Transverse colon (tissue), 4 donors: ENCODE measurements around the gene MOB3B. TPM values are rescaled to one million over a fixed set of nuclear protein-coding genes. Genes with fewer than 3 reads are reported as not detected.
"Not testable (repeated sequence)": the region's sequence is repeated elsewhere in the genome, so short reads cannot be mapped to it uniquely, and the experiment has no call there.

Experiments used
- DNase-seq: peaks from one replicate; pipeline ENCODE4 v3.0.0-alpha.2; 2019
- H3K27ac ChIP-seq, 4 donors: fragments of 200-600 bp; sonication (generic); 2 replicates each; pipeline ENCODE4 v1.5.1; 2016 to 2018; ENCODE audit warnings: inconsistent platforms in 4 of 4
- H3K27me3 ChIP-seq: fragments of 200-600 bp; sonication (generic); 2 replicates; pipeline ENCODE4 v1.5.1; 2017; ENCODE audit warnings: inconsistent platforms
- H3K36me3 ChIP-seq, 4 donors: fragments of 200-600 bp; sonication (generic); 2 replicates each; pipeline ENCODE4 v1.5.1; 2017 to 2019; ENCODE audit warnings: inconsistent platforms in 4 of 4
- H3K4me1 ChIP-seq, 4 donors: fragments of 200-600 bp; sonication (generic); 2 replicates each; pipeline ENCODE4 v1.5.1; 2017 to 2020; ENCODE audit warnings: inconsistent platforms in 4 of 4
- H3K4me3 ChIP-seq, 4 donors: fragments of 200-600 bp; sonication (generic); 1 replicate in 1 of 4; 2 replicates in 3 of 4; pipeline versions ENCODE4 v1.5.1 to v1.6.1; 2017 to 2019; ENCODE audit warnings: inconsistent platforms in 4 of 4
- H3K9me3 ChIP-seq, 2 donors: fragments of 200-600 bp; sonication (generic); 2 replicates each; pipeline ENCODE4 v1.5.1; 2017 to 2019; ENCODE audit warnings: inconsistent platforms in 2 of 2
- EP300 ChIP-seq: sonication (generic); formaldehyde crosslinking; IDR thresholded peaks from one replicate; pipeline ENCODE4 v1.6.1; 2017; ENCODE audit warnings: antibody characterized with exemption, low read depth
- POLR2A ChIP-seq: fragments of 450-650 bp; IDR thresholded peaks from one replicate; pipeline ENCODE4 v1.6.1; 2016; ENCODE audit warnings: antibody characterized with exemption, mild to moderate bottlenecking, moderate library complexity
- POLR2AphosphoS5 ChIP-seq, 3 donors: sonication (generic); formaldehyde crosslinking; IDR thresholded peaks; one replicate each; pipeline ENCODE4 v1.6.1; 2016; ENCODE audit warnings: antibody characterized with exemption in 3 of 3
- WGBS, 2 donors: methylation state at CpG; one replicate each; pipeline ENCODE4 v1.1.5; 2018; ENCODE audit warnings: low coverage in 1 of 2; 5-methylcytosine and 5-hydroxymethylcytosine counted together
- in situ Hi-C, 4 donors: fragments of 200-750 bp; cut with MboI; loops; one replicate each; pipeline versions ENCODE4 v1.15.0 to v1.15.1; 2017; ENCODE audit warnings: low sequenced_read_pairs in 3 of 4, low pct_ligation_motif_present in 1 of 4, low pct_unique_long_range_greater_than_20kb in 1 of 4
- intact Hi-C: fragments of 100-400 bp; cut with DNase I; formaldehyde crosslinking; loops from one replicate; pipeline ENCODE4 v1.15.1; 2023; ENCODE audit warnings: low total_unique reads
- total RNA-seq, 4 donors: library from RNA; depleted of rRNA; stranded (reverse); fragments of >200 nt; gene quantifications; one replicate each; pipeline ENCODE4 v1.1.0, GENCODE V29; 2016
- TF ChIP-seq, protein P1 (sequence below), 5 experiments: fragments of 200-600 bp in 3 of 5; fragments of 450-650 bp in 2 of 5; sonication (generic) in 3 of 5; IDR thresholded peaks; 1 replicate in 2 of 5; 2 replicates in 3 of 5; pipeline ENCODE4 v1.5.1; 2016 to 2017; ENCODE audit warnings: antibody characterized with exemption in 5 of 5, inconsistent platforms in 3 of 5, mild to moderate bottlenecking in 2 of 5, moderate library complexity in 1 of 5

Gene MOB3B
- total RNA-seq, 4 donors from 2014 or later = 18.3 to 39.7 (median 29.1) TPM

DNA sequence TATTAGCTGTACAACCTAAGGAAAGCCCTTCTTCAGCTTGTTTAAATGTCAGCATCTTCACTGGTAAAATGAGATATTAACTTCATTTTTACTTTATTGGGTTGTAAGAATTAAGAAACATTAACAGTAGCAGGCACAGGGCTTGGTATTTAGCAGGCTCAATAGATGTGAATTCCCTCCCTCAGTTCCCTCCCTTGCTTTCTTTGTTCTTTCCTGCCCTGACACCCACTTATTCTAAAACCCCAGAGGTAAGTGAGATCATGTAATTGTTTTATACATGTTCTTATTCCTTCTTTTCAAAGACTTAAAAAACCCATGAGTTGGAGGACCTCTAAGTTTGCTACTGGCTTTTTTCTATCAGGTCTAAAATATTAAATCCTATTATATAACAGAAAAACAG is 78.9 kb downstream of the MOB3B start:
- in situ Hi-C loops (no loop called here), intact Hi-C loops (no loop called here)
- H3K36me3 ChIP-seq = peaks cover 0 to 8% (median 0%) of the 10 kb centered on the region in 4 donors
- H3K4me1 ChIP-seq = peaks cover 0 to 23% (median 11%) of the 10 kb centered on the region in 4 donors
- H3K27me3 ChIP-seq = no peaks in the 10 kb centered on the region
- TF ChIP-seq POLR2AphosphoS5 (IDR thresholded peaks at IDR 0.05) (no peak), POLR2A (no peak), EP300 (no peak)
- TF ChIP-seq, protein P1, sequence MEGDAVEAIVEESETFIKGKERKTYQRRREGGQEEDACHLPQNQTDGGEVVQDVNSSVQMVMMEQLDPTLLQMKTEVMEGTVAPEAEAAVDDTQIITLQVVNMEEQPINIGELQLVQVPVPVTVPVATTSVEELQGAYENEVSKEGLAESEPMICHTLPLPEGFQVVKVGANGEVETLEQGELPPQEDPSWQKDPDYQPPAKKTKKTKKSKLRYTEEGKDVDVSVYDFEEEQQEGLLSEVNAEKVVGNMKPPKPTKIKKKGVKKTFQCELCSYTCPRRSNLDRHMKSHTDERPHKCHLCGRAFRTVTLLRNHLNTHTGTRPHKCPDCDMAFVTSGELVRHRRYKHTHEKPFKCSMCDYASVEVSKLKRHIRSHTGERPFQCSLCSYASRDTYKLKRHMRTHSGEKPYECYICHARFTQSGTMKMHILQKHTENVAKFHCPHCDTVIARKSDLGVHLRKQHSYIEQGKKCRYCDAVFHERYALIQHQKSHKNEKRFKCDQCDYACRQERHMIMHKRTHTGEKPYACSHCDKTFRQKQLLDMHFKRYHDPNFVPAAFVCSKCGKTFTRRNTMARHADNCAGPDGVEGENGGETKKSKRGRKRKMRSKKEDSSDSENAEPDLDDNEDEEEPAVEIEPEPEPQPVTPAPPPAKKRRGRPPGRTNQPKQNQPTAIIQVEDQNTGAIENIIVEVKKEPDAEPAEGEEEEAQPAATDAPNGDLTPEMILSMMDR (IDR thresholded peaks at IDR 0.05) = no peak
- H3K9me3 ChIP-seq = no peaks in the 10 kb centered on the region
- H3K27ac ChIP-seq = no peak overlapping the region
- no peak for DNase-seq
- H3K4me3 ChIP-seq = no peak overlapping the region

DNA sequence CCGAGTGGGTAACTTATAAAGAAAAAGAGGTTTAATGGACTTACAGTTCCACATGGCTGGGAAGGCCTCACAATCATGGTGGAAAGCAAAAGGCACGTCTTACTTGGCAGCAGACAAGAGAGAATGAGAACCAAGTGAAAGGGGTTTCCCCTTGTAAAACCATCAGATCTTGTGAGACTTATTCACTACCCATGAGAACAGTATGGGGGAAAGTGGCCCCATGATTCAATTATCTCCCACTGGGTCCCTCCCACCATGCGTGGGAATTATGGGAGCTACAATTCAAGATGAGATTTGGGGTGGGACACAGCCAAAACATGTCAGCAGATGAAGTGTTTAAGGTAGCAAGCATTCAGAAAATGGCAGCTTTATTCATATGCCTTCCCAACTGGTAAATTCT is 81.3 kb downstream of the MOB3B start:
- WGBS, 2 donors = 86 to 89% methylated on average over 3 of the region's 3 CpGs
- H3K27ac ChIP-seq, H3K4me3 ChIP-seq, H3K27me3 ChIP-seq, DNase-seq, H3K36me3 ChIP-seq, intact Hi-C loops, in situ Hi-C loops, H3K9me3 ChIP-seq: not testable (repeated sequence)
- peaks cover 0 to 18% (median 13%) of the 10 kb centered on the region in 4 donors for H3K4me1 ChIP-seq

DNA sequence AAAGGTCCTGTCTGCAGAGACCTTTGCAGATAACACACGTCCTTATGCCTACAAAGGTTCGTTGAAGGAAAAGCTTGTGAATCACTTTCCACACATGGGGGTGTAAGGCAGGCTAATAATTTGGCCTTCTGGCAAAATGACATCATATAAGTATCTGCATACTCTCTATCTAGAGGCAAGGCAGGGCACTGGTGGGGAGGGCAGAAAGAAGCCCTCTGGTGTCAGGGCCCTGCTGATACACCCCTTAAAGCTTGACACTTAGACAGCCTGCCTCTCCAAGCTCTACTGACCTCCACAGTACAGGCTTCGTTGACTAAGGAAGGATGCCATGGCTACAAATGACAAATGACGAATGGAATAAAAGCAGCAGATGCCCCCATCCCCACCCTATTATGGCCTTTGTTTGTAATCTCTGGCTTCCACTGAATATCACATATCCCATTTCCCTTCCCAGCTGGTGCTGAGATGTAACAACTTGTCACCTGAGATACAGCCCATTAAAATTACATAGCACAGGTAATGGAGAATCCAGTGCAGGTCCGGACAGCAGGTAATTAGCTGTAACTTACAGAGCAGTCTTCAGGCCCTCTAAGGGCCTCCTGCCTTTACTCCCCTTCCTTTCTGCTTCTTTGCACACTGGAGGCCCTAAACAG is 82.5 kb downstream of the MOB3B start:
- H3K27me3 ChIP-seq = no peaks in the 10 kb centered on the region
- WGBS, 2 donors = 84 to 86% methylated on average over 3 to 5 of the region's 5 CpGs
- H3K9me3 ChIP-seq = no peaks in the 10 kb centered on the region
- in situ Hi-C loops = no loop called here
- peaks cover 3 to 29% (median 21%) of the 10 kb centered on the region in 4 donors for H3K4me1 ChIP-seq
- no peak for DNase-seq
- no peak overlapping the region for H3K27ac ChIP-seq
- TF ChIP-seq POLR2AphosphoS5 (IDR thresholded peaks at IDR 0.05) (no peak), EP300 (no peak), POLR2A (no peak)
- TF ChIP-seq, protein P1 (IDR thresholded peaks at IDR 0.05) = no peak
- no peak overlapping the region for H3K4me3 ChIP-seq
- intact Hi-C loops = no loop called here
- H3K36me3 ChIP-seq = no peaks in the 10 kb centered on the region

DNA sequence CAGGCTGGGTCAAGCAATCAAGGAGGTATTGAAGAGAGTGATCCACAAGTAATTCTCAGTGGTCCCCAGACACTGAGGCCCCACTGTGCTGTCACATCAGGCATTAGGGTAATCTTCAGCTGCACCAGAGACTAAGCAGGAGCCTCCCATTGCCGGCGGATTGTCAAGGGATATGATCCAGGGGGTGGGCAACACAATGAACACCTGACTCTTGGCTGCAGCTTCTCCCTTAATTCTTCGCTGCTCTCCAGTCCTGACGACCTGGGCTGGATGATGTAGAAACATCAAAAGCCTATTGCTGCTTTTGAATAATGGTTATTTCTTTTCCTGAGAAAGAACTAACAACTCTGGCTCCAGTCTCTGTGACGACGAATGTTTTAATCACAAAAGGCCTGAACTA is 83.9 kb downstream of the MOB3B start:
- intact Hi-C loops (no loop called here), in situ Hi-C loops (no loop called here)
- no peak overlapping the region for H3K27ac ChIP-seq
- H3K27me3 ChIP-seq = no peaks in the 10 kb centered on the region
- H3K36me3 ChIP-seq = no peaks in the 10 kb centered on the region
- H3K4me1 ChIP-seq = peaks cover 3 to 34% (median 17%) of the 10 kb centered on the region in 4 donors
- WGBS, 2 donors = 83 to 96% methylated on average over 2 to 6 of the region's 6 CpGs
- H3K4me3 ChIP-seq = no peak overlapping the region
- DNase-seq = no peak
- TF ChIP-seq POLR2AphosphoS5 (IDR thresholded peaks at IDR 0.05) = no peak
- TF ChIP-seq, protein P1 (IDR thresholded peaks at IDR 0.05) = no peak
- TF ChIP-seq EP300 = no peak
- no peak for TF ChIP-seq POLR2A
- H3K9me3 ChIP-seq = no peaks in the 10 kb centered on the region
